G401 (cell line): Measurements from ENCODE around the gene SGO2. TPM values are rescaled to one million over a fixed set of nuclear protein-coding genes. Genes with fewer than 3 reads are reported as not detected.
"Not testable (repeated sequence)": the region's sequence is repeated elsewhere in the genome, so short reads cannot be mapped to it uniquely, and the experiment has no call there.

Source experiments
- DNase-seq: peaks from one replicate; pipeline ENCODE4 v3.0.0-alpha.2; 2015; ENCODE audit warnings: low spot score
- in situ Hi-C: cut with HindIII; loops from 2 replicates; pipeline ENCODE4 v1.10.0; 2016; ENCODE audit warnings: low sequenced_read_pairs, mixed read lengths
- total RNA-seq: library from RNA; depleted of rRNA; stranded (reverse); fragments of >200 nt; shearing (Covaris generic); gene quantifications from 2 replicates; pipeline ENCODE4 v1.2.3, GENCODE V29; 2014

SGO2 gene
- total RNA-seq, 1 experiment from 2014 or later: 8.6 TPM

DNA sequence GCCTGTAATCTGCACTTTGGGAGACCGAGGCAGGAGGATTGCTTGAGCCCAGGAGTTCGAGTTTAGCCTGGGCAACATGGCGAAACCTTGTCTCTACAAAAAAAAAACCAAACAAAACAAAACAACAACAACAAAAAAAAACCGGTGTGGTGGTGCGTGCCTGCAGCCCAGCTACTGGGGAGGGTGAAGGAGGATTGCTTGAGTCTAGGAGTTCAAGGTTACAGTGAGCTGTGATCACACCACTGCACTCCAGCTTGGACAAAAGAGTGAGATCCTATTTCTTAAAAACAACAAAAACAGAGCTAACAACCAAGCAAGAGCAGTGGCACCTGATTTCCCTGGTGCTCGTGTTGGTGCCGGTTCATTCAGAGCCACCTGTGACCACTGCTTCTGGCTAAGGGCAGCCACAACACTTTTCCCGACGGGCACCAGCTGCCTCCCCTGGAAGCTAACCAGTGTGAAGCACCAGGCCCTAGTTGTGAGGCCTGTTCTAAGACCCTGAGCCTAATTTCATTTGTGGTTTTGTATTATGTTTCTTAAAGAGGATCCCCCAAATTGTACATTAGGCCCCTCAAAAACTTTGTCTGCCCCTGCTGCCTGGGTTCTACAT is 61.1 kb downstream of the SGO2 start:
- no peak for DNase-seq
- in situ Hi-C loops: no loop called here

DNA sequence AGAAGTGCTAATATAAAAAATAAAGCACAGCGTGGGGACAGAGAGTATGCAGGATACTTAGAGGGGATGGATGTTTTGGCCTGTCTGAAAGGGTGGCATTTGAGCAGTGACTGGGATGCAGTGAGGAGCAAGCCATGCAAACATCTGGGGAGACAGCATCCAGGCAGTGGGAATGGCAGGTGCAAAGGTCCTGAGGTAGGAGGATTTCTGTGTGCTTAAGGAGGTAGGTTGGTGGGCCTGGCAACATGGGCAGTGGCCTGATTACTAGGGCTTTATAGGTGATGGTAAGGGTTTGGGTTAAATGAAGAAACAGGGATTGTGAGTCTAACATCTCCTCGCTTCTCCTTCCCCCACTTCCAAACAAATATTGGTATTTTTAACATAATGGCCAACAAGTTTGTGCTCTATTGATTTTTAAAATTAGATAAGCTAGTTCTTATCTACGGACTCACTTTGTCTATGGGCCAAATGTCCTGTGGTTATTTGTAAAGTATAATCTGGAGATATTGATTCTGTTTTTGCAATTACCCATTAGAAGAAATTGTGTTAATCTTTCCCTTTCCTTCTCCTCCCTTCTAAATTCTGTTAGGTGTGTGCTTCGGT is 62.2 kb downstream of the SGO2 start:
- in situ Hi-C loops: no loop called here
- no peak for DNase-seq

- DNase-seq: no peak
- in situ Hi-C loops: no loop called here
Measured at GRCh38 chr2:200590090-200590489, 64.1 kb downstream of the SGO2 start.

DNA sequence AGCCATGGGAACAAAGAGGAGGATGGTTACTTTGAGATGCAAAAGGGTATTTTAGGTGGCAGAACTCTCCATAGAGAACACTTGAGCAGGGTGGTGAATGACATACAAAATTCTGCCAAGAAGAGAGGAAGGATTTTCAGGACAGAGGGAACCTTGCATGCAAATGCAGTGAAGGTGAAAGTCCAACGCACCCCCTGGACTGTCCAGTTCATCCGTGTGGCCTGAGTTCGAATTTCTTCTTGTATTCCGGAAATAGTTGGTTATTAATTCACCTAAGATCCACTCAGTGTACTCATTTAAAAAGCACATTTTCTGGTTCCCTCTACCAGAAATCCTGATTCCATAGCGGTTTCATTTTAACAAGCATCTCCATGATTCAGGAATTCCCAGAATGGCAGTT is 65.3 kb downstream of the SGO2 start:
- no peak for DNase-seq
- in situ Hi-C loops: no loop called here

GRCh38 chr2:200592406-200593075 is 66.5 kb downstream of the SGO2 start:
- in situ Hi-C loops: no loop called here
- no peak for DNase-seq

GRCh38 chr2:200593905-200594304 is 67.9 kb downstream of the SGO2 start:
- in situ Hi-C loops: no loop called here
- no peak for DNase-seq

- no peak for DNase-seq
- in situ Hi-C loops: no loop called here
Measured at GRCh38 chr2:200595913-200596312, 69.9 kb downstream of the SGO2 start.

GRCh38 chr2:200596774-200597570 is 71.0 kb downstream of the SGO2 start:
- in situ Hi-C loops: no loop called here
- DNase-seq: no peak

DNA sequence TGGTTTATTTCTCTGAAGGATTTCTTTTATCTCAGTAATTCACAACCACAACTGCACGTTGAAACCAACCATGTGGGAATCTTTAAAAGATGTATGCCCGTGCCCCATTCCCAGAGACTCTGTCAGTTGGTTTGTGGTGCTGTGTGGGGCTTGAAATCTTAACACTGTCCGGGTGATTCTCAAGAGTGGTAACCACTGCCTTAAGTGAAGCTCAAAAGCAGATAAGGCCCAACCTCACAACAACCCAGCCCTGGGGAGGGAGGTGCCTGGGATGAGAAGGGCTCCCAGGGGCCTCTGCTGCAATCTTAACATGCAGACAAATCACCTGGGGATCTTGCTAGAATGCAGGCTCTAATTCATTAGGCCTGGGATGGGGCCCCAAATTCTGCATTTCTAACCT is 73.2 kb downstream of the SGO2 start:
- DNase-seq: no peak
- in situ Hi-C loops: no loop called here

DNA sequence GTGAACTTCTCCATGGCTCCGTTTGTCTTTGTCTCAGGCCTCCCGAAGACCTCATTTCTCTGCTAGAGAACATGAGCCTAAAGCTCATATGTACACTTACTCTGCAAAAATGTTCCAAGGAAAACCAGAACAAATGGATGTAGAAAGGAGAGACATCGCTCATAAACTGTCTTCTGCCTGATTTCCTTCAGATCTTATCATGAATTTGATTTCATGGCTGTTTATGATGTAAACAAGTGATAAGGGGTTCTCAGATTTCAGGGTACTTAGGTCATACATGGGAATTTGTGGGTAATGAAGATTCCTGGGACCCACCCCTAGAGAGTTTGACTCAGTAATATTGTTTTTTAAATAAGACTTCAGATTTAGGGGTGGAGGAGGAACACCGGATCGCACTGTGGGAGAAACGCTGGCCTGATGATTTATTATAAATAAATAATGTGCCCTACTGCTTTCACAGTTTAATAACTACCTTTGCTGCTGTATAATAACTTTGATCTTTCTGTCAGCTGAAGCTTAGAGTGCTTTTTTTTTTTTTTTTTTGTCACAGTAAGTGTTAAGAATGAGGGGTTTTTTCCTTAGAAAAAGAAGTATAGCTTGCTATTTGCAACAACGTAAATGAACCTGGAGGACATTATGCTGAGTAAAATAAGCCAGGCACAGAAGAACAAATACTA is 74.7 kb downstream of the SGO2 start:
- DNase-seq: no peak
- in situ Hi-C loops: no loop called here

DNA sequence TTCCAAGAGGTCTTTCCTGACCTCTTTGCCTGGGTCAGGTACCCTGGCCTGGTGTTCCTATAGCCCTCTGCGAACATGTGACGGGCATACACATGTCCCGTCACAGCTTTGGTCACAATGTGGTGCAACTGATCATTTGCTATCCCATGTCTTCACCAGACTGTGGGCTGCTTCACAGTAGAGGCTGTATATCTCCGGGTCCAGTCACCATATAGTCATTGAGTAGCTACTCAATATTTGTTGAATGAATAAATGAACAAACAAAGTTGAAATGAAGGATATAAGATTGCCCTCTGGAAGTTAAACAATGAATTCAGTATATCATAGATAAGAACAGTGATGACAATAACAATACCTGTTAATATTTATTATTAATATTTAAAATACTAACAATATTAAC is 76.6 kb downstream of the SGO2 start:
- in situ Hi-C loops: no loop called here

DNA sequence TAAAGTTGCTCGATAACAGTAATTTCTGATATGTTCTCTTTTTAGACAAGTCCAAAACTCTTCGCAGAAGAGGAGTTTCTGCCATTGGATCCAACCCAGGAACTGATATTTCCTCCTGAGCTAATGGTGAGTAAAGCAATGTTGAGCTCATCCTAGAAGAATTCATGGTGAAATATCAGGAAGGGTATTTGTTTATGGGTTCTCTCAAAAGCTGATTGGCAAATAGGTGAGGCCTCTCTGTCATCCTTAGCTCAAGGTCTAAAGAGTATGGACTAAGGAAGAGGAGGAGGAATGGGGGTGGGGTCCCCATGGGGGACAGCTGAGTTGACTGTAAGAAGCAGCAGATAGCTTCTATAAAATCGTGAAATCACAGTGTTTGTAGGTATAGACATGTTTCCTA is 78.0 kb downstream of the SGO2 start:
- in situ Hi-C loops: no loop called here
- no peak for DNase-seq

More for the DNA sequence above, 76.6 kb downstream of the SGO2 start:
- DNase-seq: no peak

- in situ Hi-C loops: no loop called here
- DNase-seq: no peak
Measured at GRCh38 chr2:200604571-200605255, 78.7 kb downstream of the SGO2 start.

GRCh38 chr2:200608341-200609027 is 82.5 kb downstream of the SGO2 start:
- no peak for DNase-seq
- in situ Hi-C loops: no loop called here

DNA sequence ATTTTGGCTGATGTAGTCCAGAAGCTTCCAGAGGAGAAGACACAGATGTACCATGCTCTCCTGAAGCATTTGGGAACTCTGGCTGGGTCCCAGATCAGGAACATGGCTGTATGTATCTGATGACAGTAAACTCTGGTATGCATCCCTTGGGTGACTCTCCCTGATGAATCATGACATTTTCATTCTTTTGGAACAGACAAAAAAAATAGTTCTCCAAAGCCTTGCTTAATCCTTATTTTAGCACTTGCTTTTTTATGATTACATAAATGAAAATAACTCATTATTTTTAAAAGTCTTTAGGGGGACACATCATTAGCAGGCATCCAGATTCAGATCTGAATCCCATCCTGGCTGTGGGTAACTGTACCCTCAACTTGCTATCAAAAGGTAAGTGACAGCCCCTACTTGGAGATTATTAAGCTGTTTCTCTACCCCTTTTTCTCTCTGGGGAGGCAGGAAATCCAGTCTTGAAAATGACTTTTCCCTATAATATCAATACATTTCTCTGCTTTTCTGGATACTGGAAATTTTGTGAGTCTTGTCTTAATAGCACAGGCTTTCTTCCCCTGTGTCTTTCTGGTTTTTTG is 83.1 kb downstream of the SGO2 start:
- no peak for DNase-seq
- in situ Hi-C loops: no loop called here

GRCh38 chr2:200610217-200610616 is 84.2 kb downstream of the SGO2 start:
- DNase-seq, in situ Hi-C loops: not testable (repeated sequence)

- no peak for DNase-seq
- in situ Hi-C loops: no loop called here
Measured at GRCh38 chr2:200613692-200614091, 87.7 kb downstream of the SGO2 start.

DNA sequence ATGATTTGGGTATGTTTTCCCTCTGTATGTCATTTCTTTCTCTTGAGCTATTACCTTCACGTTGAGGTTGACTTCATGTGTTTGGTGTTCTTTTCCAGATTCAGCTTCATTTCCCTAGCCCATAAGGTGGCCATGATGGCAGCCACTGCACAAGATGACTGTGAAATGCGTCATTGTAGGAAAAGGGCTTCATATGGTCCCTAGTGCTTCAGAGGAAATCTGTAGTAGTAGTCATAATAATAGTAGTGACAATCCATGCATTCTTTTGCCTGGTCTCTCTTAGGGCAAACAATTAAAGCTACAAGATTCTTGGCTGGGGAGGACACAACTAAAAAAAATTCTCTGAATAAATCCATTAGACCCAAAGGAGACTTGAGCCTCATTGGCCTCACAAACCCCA is 88.2 kb downstream of the SGO2 start:
- DNase-seq: no peak
- in situ Hi-C loops: no loop called here
